ES-I3 (cell line): ENCODE results near the gene LPGAT1.
"Not testable (repeated sequence)": the region's sequence is repeated elsewhere in the genome, so short reads cannot be mapped to it uniquely, and the experiment has no call there.

ENCODE experiments used
- H3K36me3 ChIP-seq: 2 replicates; pipeline ENCODE4 v1.6.1; 2013; ENCODE audit warnings: mild to moderate bottlenecking, low read length, control low read depth, moderate library complexity; ENCODE audit not compliant: insufficient read depth
- H3K4me1 ChIP-seq: 2 replicates; pipeline ENCODE4 v1.6.1; 2013; ENCODE audit warnings: mild to moderate bottlenecking, control low read depth, low read length; ENCODE audit not compliant: insufficient read depth
- H3K9ac ChIP-seq: 2 replicates; pipeline ENCODE4 v1.6.1; 2013; ENCODE audit warnings: low read depth, mild to moderate bottlenecking, low read length, moderate library complexity
- H3K9me3 ChIP-seq: 2 replicates; pipeline ENCODE4 v1.6.1; 2013; ENCODE audit warnings: mild to moderate bottlenecking, low read length, moderate library complexity; ENCODE audit not compliant: control insufficient read depth, insufficient read depth

The LPGAT1 gene

DNA sequence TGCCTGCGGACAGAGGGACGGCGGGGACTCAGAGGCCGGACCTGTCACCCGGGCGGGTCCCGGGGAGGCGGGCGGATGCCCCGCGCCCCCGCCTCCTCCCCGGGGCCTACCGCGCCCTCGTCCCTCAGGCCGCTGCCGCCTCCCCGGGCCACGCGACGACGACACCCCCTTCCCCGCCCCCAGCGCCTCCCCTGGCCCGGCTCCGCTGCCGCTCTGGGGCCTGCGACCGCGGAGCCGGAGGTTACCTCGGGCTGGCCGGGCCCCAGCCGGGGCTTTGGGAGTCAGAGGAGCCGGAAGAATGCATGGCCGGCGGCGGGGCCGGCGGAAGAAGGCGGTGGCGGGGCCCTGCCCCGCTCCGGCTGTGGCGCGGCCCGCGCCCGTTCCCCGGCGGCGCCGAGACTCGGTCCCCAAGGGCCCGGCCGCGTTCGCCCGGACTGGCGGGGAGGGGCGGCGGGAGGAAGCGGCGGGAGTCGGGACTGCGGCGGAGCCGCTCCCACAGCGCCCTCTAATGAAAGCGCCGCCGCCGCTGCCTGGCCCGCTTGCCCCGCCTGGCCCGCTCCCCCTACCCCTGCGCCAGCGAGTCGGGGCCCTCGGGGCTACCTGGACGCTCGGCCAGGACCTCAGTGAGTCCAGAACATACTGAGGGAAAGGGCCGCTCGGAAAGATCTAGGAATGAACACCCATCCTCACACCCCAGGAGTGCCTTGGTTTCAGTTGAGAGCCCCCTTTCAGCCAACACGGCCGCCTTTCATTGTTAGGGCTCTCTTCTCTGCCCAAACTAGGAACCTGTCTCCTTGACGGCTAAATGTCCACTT, at the start of gene LPGAT1:
Gene LPGAT1, minus strand, starts transcription at position 436 of the 815 bp plus-strand sequence. CDS start 1,467 bp downstream, outside the sequence.
- H3K4me1 ChIP-seq = no peaks in the 10 kb centered on the region
- H3K36me3 ChIP-seq = no peaks in the 10 kb centered on the region
- H3K9me3 ChIP-seq = no peaks in the 10 kb centered on the region
- peak within 1 kb of the TSS; percentile 90 for H3K9ac ChIP-seq

DNA sequence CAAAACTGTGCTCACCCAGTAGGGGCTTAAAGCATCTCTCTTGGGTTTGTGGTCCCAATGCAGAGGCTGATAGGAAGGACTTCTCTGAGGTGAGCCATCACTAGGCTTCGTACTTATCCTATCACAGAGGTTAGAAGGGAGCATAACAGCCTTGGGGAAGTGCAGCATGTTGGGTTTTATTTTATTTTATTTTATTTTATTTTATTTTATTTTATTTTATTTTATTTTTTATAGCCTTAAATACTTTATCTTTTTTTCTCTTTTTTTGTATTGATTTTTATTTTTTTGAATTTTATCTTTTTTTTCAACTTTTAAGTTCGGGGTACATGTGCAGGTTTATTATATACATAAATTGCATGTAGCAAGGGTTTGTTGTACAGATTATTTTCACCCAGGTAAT, 48.9 kb upstream of the LPGAT1 start:
- Histone ChIP-seq H3K9ac (no peak overlapping the region), H3K9me3 (no peaks in the 10 kb centered on the region), H3K4me1 (no peaks in the 10 kb centered on the region), H3K36me3 (no peaks in the 10 kb centered on the region)

GRCh38 chr1:211876851-211877590, 46.5 kb upstream of the LPGAT1 start:
- no peaks in the 10 kb centered on the region for H3K36me3 ChIP-seq
- no peaks in the 10 kb centered on the region for H3K4me1 ChIP-seq

GRCh38 chr1:211875541-211875940, 45.0 kb upstream of the LPGAT1 start:
- Histone ChIP-seq H3K36me3 (no peaks in the 10 kb centered on the region), H3K9ac (no peak overlapping the region), H3K9me3 (no peaks in the 10 kb centered on the region), H3K4me1 (no peaks in the 10 kb centered on the region)

More at GRCh38 chr1:211876851-211877590, 46.5 kb upstream of the LPGAT1 start:
- H3K9ac ChIP-seq = no peak overlapping the region
- H3K9me3 ChIP-seq = no peaks in the 10 kb centered on the region

GRCh38 chr1:211874521-211875347, 44.2 kb upstream of the LPGAT1 start:
- no peaks in the 10 kb centered on the region for H3K4me1 ChIP-seq
- H3K9me3 ChIP-seq = no peaks in the 10 kb centered on the region

GRCh38 chr1:211873731-211874130, 43.2 kb upstream of the LPGAT1 start:
- not testable (repeated sequence) for H3K36me3 ChIP-seq, H3K9ac ChIP-seq, H3K9me3 ChIP-seq, H3K4me1 ChIP-seq

More at GRCh38 chr1:211874521-211875347, 44.2 kb upstream of the LPGAT1 start:
- Histone ChIP-seq H3K9ac (no peak overlapping the region), H3K36me3 (no peaks in the 10 kb centered on the region)

- Histone ChIP-seq H3K9ac (no peak overlapping the region), H3K9me3 (no peaks in the 10 kb centered on the region), H3K36me3 (no peaks in the 10 kb centered on the region), H3K4me1 (no peaks in the 10 kb centered on the region)
Measured at GRCh38 chr1:211870156-211870555, 39.6 kb upstream of the LPGAT1 start.

DNA sequence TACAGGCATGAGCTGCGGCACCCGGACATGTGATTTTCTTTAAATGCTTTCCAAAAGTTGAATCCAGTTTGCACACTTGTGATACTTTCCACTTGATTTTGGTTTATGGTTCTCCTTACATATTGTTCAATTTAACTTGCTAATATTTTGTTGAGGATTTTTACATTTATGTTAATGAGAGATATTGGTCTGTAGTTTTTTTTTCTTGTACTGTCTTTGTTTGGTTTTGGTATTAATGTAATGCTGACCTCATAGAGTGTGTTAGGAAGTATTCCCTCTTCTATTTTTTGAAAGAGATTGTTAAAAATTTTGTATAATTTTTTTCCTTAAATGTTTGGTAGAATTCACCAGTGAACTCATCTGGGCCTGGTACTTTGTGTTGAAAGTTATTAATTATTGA, 34.6 kb upstream of the LPGAT1 start:
- no peaks in the 10 kb centered on the region for H3K4me1 ChIP-seq
- no peaks in the 10 kb centered on the region for H3K36me3 ChIP-seq
- H3K9me3 ChIP-seq = no peaks in the 10 kb centered on the region
- H3K9ac ChIP-seq = no peak overlapping the region

GRCh38 chr1:211859405-211859804, 28.8 kb upstream of the LPGAT1 start:
- Histone ChIP-seq H3K9ac (no peak overlapping the region), H3K36me3 (no peaks in the 10 kb centered on the region), H3K9me3 (peaks cover 7% of the 10 kb centered on the region; the same call in 1 of the 2 replicates), H3K4me1 (no peaks in the 10 kb centered on the region)

DNA sequence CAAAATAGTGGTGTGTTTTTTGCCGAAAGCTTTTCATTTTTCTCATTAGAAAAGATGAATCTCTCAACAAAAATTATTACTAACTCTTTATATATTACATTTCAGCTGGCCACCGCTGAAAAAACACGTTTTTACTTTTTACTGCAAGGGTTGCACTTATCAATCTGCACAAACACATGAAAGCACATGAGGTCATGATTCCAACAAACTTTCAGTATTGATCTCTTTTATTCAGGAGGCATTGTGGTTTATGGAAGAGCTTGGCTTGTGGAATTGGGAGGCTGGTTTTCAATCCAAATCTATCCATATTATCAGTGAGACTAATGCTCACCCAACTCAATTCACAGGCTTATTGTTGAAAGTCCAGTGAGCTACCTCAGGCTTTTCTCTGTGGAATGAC, 20.6 kb upstream of the LPGAT1 start:
- H3K4me1 ChIP-seq = no peaks in the 10 kb centered on the region
- H3K36me3 ChIP-seq = no peaks in the 10 kb centered on the region
- no peaks in the 10 kb centered on the region for H3K9me3 ChIP-seq
- H3K9ac ChIP-seq = no peak overlapping the region

- Histone ChIP-seq H3K4me1 (no peaks in the 10 kb centered on the region), H3K9me3 (no peaks in the 10 kb centered on the region), H3K9ac (no peak overlapping the region)
Measured at GRCh38 chr1:211843507-211844298, 13.1 kb upstream of the LPGAT1 start.

DNA sequence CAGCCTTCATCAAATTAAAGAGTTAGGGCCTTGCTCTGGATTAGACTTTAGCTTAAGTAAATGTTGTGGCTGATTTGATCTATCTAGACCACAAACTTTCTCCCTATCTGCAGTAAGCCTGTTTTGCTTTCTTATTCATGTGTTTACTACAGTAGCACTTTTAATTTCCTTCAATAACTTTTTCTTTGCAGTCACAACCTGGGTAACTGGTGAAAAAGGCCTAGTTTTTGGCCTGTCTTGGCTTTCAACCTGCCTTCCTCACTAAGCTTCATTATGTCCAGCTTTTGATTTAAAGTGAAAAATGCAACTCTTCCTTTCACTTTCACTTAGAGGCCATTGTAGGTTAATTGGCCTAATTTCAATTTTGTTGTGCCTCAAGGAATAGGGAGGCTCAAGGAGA, 12.5 kb upstream of the LPGAT1 start:
- Histone ChIP-seq H3K9me3 (no peaks in the 10 kb centered on the region), H3K4me1 (no peaks in the 10 kb centered on the region), H3K9ac (no peak overlapping the region), H3K36me3 (no peaks in the 10 kb centered on the region)

More at GRCh38 chr1:211843507-211844298, 13.1 kb upstream of the LPGAT1 start:
- H3K36me3 ChIP-seq = no peaks in the 10 kb centered on the region

DNA sequence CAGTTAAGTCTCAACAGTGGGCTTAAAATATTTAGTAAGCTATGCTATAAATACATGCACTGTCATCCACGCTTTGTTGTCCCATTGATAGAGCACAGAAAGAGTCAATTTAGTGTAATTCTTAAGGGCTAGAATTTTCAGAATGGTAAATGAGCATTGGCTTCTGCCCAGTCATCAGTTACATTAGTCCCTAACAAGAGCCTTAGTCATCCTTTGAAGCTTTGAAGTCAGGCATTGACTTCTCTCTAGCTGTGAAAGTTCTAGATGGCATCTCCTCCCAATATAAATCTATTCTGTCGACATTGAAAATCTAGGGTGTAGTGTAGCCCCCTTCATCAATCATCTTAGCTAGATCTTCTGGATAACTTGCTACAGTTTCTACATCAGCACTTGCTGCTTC, 12.0 kb upstream of the LPGAT1 start:
- Histone ChIP-seq H3K4me1 (no peaks in the 10 kb centered on the region), H3K36me3 (no peaks in the 10 kb centered on the region), H3K9me3 (no peaks in the 10 kb centered on the region), H3K9ac (no peak overlapping the region)

DNA sequence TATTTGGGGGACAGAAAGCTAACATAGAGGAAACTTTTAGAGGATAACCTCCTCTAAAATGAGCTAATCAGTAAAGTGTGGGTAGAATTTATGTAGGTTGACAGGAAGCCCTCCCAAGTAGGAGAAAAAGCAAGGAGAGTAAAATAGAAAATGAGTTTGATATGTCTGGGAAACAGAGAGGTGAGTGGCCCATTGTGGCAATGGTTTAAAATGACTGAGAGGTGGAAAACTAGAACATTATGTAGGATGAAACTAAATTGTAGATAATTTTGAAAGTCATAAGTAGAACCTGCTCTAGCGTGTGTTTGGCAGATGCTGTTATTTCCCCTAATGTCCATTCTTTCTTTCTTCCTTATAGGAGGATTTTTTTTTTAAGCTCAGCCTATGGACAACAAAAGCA, 8.5 kb upstream of the LPGAT1 start:
- no peaks in the 10 kb centered on the region for H3K36me3 ChIP-seq

More for the DNA sequence above, 8.5 kb upstream of the LPGAT1 start:
- Histone ChIP-seq H3K4me1 (no peaks in the 10 kb centered on the region), H3K9ac (no peak overlapping the region), H3K9me3 (no peaks in the 10 kb centered on the region)
